Hypothalamus (tissue), 51 donors: Measurements from ENCODE around the gene REL.
"Not testable (repeated sequence)": the region's sequence is repeated elsewhere in the genome, so short reads cannot be mapped to it uniquely, and the experiment has no call there.

Experiments
- DNase-seq, 51 donors: peaks; one replicate each; lab custom pipeline; 2025; lab: John Stamatoyannopoulos, UW

REL gene

DNA sequence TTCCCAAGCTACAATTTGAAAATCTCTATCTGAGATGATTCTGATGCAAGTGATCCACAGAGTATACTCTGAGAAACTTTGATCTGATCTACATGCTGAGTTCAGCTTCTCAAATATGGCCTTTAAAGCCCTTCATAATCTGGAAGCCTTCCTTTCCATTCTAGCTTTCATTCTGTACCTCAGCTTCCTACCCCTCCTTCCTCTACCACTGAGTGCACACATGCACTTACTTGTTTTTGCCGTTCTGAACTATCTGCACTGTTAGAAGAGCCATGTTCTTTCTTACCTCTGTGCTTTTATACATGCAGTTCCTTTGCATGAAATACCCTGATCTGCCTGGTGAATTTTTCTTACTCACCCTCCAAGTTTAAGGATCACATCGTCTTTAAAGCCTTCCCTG is 25.0 kb downstream of the REL start:
- DNase-seq = no peak

DNA sequence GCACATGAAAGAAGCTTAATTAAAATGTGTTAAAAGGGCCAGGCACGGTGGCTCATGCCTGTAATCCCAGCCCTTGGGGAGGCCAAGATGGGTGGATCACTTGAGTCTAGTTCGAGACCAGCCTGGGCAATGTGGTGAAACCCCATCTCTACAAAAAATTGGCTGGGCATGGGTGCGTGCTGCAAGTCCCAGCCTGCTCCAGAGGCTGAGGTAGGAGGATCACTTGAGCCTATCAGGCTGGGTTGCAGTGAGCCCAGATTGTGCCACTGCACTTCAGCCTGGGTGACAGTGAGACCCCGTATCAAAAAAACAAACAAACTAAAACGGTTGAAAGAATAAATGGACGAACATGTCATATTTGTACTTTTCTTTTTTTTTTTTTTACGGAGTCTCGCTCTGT is 26.0 kb downstream of the REL start:
- no peak for DNase-seq

- DNase-seq = no peak
Measured at GRCh38 chr2:60925994-60926740, 44.8 kb downstream of the REL start.

- DNase-seq = peak in 1 of 51 donors; percentile 6
Measured at GRCh38 chr2:60926741-60927552, 45.6 kb downstream of the REL start.

DNA sequence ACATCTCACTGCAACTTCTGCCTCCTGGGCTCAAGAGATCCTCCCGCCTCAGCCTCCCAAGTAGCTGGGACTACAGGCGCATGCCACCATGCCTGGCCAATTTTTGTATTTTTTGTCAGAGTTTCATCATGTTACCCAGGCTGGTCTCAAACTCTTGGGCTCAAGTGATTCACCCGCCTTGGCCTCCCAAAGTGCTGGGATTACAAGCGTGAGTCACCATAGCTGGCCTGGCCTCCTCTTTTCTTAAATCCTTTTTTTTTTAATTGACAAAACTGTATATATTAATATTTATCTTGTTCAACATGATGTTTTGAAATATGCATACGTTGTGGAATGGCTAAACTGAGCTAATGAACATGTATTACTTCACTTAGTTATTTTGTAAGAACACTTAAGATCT is 50.7 kb downstream of the REL start:
- DNase-seq = not testable (repeated sequence)

- DNase-seq = no peak
Measured at GRCh38 chr2:60932954-60933353, 51.6 kb downstream of the REL start.

DNA sequence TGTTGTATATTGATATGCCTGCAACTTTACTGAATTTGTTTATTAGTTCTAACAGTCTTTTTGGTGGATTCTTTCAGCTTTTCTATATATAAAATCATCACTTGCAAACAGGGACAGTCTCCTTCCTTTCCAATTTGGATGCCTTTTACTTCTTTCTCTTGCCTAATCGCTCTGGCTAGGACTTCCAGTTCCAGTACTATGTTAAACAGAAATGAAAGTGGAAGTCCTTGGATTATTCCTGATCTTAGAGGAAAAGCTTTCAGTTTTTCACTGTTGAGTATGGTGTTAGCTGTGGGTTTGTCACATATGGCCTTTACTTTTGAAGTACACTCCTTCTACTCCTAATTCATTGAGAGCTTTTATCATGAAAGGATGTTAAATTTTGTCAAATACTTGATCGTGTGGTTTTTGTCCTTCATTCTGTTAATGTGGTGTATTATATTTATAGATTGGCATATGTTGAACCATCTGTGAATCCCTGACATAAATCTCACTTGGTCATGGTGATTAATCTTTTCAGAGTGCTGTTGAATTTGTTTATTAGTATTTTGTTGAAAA is 52.9 kb downstream of the REL start:
- DNase-seq = no peak

- no peak for DNase-seq
Measured at GRCh38 chr2:60936757-60937156, 55.4 kb downstream of the REL start.

DNA sequence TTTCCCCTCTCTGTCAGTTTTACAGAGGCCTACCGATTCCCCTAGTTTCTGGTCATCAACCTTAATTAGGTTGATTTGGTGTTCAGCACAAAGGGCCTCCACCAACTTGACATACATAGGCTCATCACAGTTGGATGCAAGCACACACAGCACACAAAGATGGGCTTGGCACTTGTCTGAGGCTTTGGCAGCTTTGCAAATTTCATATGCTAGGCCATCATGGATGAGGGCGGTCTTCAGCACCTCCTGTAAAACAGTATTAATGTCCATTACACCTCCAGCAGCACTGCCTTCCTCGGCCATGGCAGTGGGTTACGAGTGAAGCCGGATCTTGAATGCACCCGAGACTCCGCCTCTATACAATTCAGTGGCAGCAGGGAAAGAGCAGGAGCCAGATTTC is 56.9 kb downstream of the REL start:
- DNase-seq = no peak

GRCh38 chr2:60939622-60940021 is 58.2 kb downstream of the REL start:
- DNase-seq = no peak

DNA sequence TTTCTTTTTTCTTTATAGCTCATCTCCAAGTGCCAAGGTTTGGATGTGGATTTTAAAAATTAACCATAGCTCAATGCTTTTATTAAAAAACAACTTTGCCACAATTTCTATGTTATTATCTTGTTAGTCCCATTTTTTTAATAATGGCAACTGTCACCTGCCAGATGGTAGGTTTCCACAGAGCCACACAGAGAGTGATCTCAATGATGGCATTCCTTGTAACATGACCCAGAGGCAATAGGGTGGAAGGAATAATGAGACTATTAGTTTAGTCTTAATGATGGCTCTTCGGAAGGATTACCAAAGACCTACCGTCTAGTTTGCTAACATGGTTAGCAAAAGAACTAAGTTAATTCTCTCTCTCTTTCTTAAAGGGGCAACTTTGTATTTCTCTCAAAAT is 64.0 kb downstream of the REL start:
- DNase-seq = no peak

DNA sequence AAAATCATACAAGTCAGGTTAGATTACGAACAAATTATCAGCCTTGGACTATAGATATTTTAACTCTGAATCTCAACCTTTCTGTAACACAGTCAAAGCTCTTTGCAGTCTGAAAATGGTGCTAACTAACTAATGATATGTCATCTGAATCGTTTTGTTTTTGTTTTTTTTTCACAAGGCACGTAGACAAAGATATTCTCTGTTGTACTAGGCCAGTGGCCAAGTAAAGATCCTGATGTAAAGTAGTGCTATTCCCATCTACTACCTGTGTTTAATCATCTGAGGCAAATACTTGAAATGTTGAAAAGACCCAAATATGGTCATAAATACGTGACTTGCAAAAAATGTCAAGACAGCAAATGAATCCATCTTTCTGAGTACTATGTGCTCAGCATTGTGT is 65.7 kb downstream of the REL start:
- DNase-seq = no peak

- no peak for DNase-seq
Measured at GRCh38 chr2:60948161-60948560, 66.8 kb downstream of the REL start.

DNA sequence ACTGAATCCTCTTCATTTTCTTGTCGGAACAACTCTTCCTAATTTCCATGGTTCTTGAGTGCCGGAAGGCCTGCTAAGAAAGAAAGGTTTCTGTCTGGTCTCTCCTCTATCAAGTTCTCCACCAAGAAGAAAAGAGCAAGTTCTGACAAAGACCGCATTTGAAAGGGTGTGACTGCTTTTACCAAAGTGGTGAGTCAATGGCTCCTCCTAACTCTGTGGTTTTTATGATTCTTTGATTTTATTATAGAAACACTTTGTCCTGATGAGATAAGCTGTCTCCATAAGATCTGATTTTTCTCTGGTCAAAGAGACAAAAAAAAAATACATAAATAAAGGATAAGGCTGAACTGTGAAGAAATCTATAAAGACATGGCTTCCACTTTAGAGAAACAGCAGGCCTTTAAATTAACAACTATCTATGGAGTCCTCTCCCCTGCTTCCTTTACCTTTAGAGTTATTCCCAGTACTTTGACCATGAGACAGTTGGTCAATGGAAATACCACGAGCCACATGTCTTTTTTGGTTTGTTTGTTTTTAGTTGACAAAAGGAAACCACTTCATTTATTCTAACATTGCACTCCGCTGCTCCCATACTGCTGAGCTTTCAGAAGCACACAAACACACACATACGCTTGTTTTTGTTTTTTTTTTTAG is 67.7 kb downstream of the REL start:
- DNase-seq = no peak

DNA sequence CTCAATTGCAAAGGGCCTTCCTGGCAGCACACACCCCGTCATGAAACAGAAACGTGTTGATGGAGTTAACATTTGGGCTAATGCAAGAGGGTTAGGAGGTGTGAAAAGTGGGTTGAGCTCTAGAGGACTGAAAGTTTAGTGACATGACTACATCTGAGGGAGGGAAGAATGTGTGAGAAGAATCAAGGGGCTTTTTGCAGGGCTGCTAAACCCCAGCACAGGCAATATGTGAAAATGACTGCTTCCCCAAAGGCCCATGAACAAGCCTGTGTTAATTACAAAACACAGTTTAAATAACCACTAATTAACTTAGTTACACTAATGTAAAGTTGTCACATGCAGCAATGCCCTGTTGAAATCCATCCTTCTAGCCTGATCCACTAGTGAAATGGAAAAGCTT is 72.8 kb downstream of the REL start:
- no peak for DNase-seq

DNA sequence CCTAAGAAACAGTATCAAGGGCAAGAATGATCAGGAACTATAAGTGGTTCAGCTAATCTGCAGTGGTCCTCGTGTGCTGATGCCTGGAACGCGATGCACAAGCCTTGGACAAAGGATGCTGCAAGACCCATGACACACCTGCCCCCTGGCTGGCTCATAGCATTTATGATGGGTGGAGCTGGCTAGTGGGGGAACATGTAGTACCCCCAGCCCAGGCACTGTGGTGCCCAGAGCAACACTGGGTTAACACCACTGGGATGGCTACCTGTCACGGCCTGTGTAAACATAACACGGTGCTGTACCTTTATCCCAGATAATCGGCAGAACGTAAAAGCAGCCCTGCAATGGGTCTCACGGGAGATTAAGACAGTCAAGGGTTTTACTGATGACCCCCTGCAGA is 75.8 kb downstream of the REL start:
- no peak for DNase-seq

- DNase-seq = no peak
Measured at GRCh38 chr2:60957643-60958042, 76.3 kb downstream of the REL start.

GRCh38 chr2:60958361-60958760 is 77.0 kb downstream of the REL start:
- no peak for DNase-seq

DNA sequence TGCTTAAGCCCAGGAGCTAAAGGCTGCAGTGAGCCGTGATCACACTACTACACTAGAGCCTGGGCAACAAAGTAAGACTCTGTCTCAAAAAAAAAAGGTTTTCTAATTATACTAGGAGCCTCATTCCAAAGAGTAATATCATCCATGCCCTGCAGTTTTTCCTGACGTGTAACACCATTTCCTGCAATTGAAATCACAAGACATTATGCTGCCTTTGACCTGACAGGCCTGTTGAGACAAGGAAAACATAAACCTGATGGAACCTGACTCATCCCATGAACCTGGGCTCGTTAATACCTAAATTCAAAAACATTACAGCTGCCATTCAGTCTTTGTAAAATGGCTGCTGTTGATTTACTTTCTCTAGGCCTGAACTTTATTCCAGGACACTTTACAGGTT is 77.4 kb downstream of the REL start:
- no peak for DNase-seq

GRCh38 chr2:60959501-60959900 is 78.1 kb downstream of the REL start:
- DNase-seq = no peak

GRCh38 chr2:60960706-60961105 is 79.3 kb downstream of the REL start:
- no peak for DNase-seq
